Hematopoietic multipotent progenitor cell treated with erythropoietin and hydrocortisone succinate and interleukin-3 and kit ligand, for 8 days (in vitro differentiated cells): ENCODE data around the gene KRT33B.

Source experiments
- DNase-seq: peaks from one replicate; pipeline ENCODE4 v3.0.0-alpha.2; 2015

KRT33B gene

GRCh38 chr17:41322903-41323895 is 46.4 kb downstream of the KRT33B start:
- no peak for DNase-seq

DNA sequence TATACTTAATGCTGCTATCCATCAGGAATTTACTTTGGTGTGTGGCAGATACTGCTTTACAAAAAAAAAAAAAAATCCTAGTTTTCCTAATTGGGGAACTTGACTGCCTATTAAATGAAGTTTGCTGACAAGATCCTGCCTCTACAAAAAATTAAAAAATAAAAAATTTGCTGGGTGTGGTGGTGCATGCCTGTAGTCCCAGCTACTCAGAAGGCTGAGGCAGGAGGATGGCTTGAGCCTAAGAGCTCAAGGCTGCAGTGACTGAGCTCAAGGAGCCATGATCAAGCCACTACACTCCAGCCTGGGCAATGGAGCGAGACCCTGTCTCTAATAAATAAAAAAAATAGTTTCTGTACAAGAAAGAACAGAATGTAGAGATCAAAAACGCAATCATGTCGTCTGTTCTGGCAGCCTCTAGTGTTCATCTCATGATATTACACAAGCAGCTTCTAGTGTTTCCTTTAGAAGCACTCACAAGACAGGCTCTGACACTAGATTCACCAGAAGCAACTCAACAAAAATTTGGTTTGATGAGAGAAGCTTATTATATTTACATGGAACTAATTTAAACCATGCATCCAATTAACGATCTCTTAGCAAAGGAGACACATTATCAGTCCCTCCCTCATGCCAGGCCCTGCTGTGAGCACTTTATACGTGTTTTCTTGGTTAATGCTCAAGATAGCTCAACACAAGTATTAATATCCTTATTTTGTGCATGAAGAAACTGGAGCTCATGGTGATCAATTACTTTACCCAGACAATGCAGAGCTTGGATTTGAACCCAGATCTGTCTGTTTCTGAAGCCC is 47.3 kb downstream of the KRT33B start:
- peak; percentile 45 for DNase-seq

DNA sequence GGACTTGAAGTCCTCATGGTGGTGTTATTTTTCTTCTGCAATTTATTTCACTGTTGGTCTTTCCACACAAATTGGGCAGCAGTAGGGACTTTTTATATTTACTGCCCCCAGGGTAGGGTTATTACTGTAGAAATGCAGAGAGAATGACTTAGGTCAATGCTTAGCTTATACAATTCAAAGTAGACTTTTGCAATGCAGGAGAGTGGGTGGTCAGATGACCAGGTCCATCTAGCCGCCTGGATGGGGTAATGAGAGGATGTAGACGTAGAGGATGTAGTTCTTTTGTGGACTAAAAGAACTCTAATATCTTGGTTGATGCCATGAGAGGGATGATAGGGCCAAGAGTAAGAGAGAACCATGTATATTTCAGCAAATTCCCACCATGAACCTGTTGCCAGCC is 51.4 kb downstream of the KRT33B start:
- no peak for DNase-seq

- DNase-seq, result no peak
Observed at GRCh38 chr17:41315814-41316445, 53.7 kb downstream of the KRT33B start.

DNA sequence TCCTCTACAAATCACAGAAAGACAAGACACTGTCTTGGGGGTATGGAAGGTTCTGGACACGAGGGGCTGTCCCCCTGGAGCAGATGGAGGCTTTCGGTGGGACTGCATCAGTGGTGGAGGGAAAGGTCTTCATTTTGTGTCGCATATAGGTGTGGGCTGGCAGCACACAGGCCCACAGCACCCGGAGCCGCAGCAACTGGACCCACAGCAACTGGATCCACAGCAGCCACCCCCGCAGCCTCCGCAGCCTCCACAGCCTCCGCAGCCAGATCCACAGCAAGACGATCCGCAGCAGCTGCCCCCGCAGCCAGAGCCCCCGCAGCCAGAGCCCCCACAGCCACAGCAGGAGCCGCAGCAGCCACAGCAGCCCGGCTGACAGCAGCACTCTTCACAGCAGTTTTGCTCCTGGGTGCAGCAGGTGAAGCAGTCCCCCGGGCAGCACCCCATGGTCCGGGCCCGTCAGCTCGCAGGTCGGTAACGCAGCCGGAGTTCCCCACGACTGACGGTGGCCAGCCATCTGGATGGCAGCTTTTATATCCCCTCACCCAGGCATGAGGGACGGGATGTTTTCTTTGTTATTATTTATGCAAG is 54.3 kb downstream of the KRT33B start, which contains the start of gene KRTAP17-1:
Gene KRTAP17-1 (minus strand): TSS at position 507 of the 591 bp plus-strand sequence. CDS start 60 bp downstream, at position 447.
- no peak for DNase-seq
